ENCODE results near the gene MRPL30. TPM values are rescaled to one million over a fixed set of nuclear protein-coding genes. Genes with fewer than 3 reads are reported as not detected.

Gene MRPL30
- total RNA-seq, 1 experiment from 2014 or later: 25.6 TPM

- BruUV-seq (replicated peaks): no TSS peak
- Histone ChIP-seq H3K27ac (ENCODE audit: low read length) (no peak overlapping the region), H3K27me3 (ENCODE audit: control insufficient read depth, insufficient read depth, low read length) (no peaks in the 10 kb centered on the region), H3K9me3 (ENCODE audit: control insufficient read depth, insufficient read depth, low read depth, low read length) (no peaks in the 10 kb centered on the region), H3K4me3 (ENCODE audit: low read depth in 2 of 2, low read length in 2 of 2) (no peak overlapping the region), H3K36me3 (ENCODE audit: control insufficient read depth, insufficient read depth, low read length) (no peaks in the 10 kb centered on the region), H3K4me1 (ENCODE audit: control insufficient read depth, insufficient read depth, low read length) (peaks cover 6% of the 10 kb centered on the region)
- DNase-seq (ENCODE audit: low read depth, low spot score) (no peak), ATAC-seq (no peak)
- ChIA-PET CTCF (no interaction called here), POLR2A (interaction anchor here (0.7 kb wide), 1 partner anchor 11 kb away, joined by 3 read pairs; no protein-coding TSS in a partner anchor)
- TF ChIP-seq POLR2AphosphoS5 (IDR thresholded peaks at IDR 0.05; ENCODE audit: low read depth, low read length) (no peak), SIN3A (IDR thresholded peaks at IDR 0.05; ENCODE audit: borderline replicate concordance, insufficient read depth, low read depth, low read length) (no peak), TCF7L2 (IDR thresholded peaks at IDR 0.05; ENCODE audit: low read depth, low read length) (no peak), REST (IDR thresholded peaks at IDR 0.05; ENCODE audit: insufficient read depth in 1 of 2, low read depth in 2 of 2, low read length in 1 of 2) (no peak)
- TF ChIP-seq, protein P1, sequence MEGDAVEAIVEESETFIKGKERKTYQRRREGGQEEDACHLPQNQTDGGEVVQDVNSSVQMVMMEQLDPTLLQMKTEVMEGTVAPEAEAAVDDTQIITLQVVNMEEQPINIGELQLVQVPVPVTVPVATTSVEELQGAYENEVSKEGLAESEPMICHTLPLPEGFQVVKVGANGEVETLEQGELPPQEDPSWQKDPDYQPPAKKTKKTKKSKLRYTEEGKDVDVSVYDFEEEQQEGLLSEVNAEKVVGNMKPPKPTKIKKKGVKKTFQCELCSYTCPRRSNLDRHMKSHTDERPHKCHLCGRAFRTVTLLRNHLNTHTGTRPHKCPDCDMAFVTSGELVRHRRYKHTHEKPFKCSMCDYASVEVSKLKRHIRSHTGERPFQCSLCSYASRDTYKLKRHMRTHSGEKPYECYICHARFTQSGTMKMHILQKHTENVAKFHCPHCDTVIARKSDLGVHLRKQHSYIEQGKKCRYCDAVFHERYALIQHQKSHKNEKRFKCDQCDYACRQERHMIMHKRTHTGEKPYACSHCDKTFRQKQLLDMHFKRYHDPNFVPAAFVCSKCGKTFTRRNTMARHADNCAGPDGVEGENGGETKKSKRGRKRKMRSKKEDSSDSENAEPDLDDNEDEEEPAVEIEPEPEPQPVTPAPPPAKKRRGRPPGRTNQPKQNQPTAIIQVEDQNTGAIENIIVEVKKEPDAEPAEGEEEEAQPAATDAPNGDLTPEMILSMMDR (IDR thresholded peaks at IDR 0.05): no peak
- intact Hi-C loops (cut with micrococcal nuclease; ENCODE audit: unreplicated experiment): no loop called here
- in situ Hi-C loops (cut with HindIII; ENCODE audit: low pct_unique_long_range_greater_than_20kb, low sequenced_read_pairs): no loop called here
These were observed 6.0 kb downstream of the MRPL30 start for GRCh38 chr2:99187011-99187410.

GRCh38 chr2:99188357-99188756 is 7.4 kb downstream of the MRPL30 start:
- POLR2A ChIA-PET: no interaction called here
- Histone ChIP-seq H3K4me3 (ENCODE audit: low read depth in 2 of 2, low read length in 2 of 2) (no peak overlapping the region), H3K4me1 (ENCODE audit: control insufficient read depth, insufficient read depth, low read length) (no peaks in the 10 kb centered on the region), H3K27me3 (ENCODE audit: control insufficient read depth, insufficient read depth, low read length) (no peaks in the 10 kb centered on the region), H3K9me3 (ENCODE audit: control insufficient read depth, insufficient read depth, low read depth, low read length) (no peaks in the 10 kb centered on the region), H3K36me3 (ENCODE audit: control insufficient read depth, insufficient read depth, low read length) (no peaks in the 10 kb centered on the region), H3K27ac (ENCODE audit: low read length) (no peak overlapping the region)
- CTCF ChIA-PET: no interaction called here
- BruUV-seq (replicated peaks): no TSS peak
- TF ChIP-seq TCF7L2 (IDR thresholded peaks at IDR 0.05; ENCODE audit: low read depth, low read length) (no peak), POLR2AphosphoS5 (IDR thresholded peaks at IDR 0.05; ENCODE audit: low read depth, low read length) (no peak), SIN3A (IDR thresholded peaks at IDR 0.05; ENCODE audit: borderline replicate concordance, insufficient read depth, low read depth, low read length) (no peak), REST (IDR thresholded peaks at IDR 0.05; ENCODE audit: insufficient read depth in 1 of 2, low read depth in 2 of 2, low read length in 1 of 2) (no peak)
- TF ChIP-seq, protein P1 (IDR thresholded peaks at IDR 0.05): no peak
- in situ Hi-C loops (cut with HindIII; ENCODE audit: low pct_unique_long_range_greater_than_20kb, low sequenced_read_pairs): no loop called here
- ATAC-seq (no peak), DNase-seq (ENCODE audit: low read depth, low spot score) (no peak)
- intact Hi-C loops (cut with micrococcal nuclease; ENCODE audit: unreplicated experiment): no loop called here
